ENCODE data around the gene SMIM23.
"Not testable (repeated sequence)": the region's sequence is repeated elsewhere in the genome, so short reads cannot be mapped to it uniquely, and the experiment has no call there.

The SMIM23 gene

GRCh38 chr5:171774418-171774817 lies 11.2 kb upstream of the SMIM23 start:
- no peak for DNase-seq

- DNase-seq = no peak
Observed at GRCh38 chr5:171776213-171776612, 9.4 kb upstream of the SMIM23 start.

- DNase-seq = peak; percentile 18
Observed at GRCh38 chr5:171776770-171777759, 8.6 kb upstream of the SMIM23 start.

- DNase-seq = not testable (repeated sequence)
Observed at GRCh38 chr5:171781744-171782143, 3.9 kb upstream of the SMIM23 start.

GRCh38 chr5:171782332-171782966 lies 3.2 kb upstream of the SMIM23 start:
- peak; percentile 45 for DNase-seq

- DNase-seq = no peak
Observed at GRCh38 chr5:171783051-171783450, 2.6 kb upstream of the SMIM23 start.

- DNase-seq = no peak
Observed at GRCh38 chr5:171789353-171789752, 3.7 kb downstream of the SMIM23 start.

- no peak for DNase-seq
Observed at GRCh38 chr5:171790408-171790807, 4.8 kb downstream of the SMIM23 start.

GRCh38 chr5:171794470-171794960 lies 8.9 kb downstream of the SMIM23 start:
- DNase-seq = no peak

- DNase-seq = no peak
Observed at GRCh38 chr5:171795381-171795780, 9.8 kb downstream of the SMIM23 start.

GRCh38 chr5:171796436-171796835 lies 10.8 kb downstream of the SMIM23 start:
- DNase-seq = no peak

- DNase-seq = no peak
Observed at GRCh38 chr5:171797543-171797942, 11.9 kb downstream of the SMIM23 start.

GRCh38 chr5:171798418-171798817 lies 12.8 kb downstream of the SMIM23 start:
- no peak for DNase-seq

GRCh38 chr5:171801839-171802238 lies 16.2 kb downstream of the SMIM23 start:
- no peak for DNase-seq

- DNase-seq = no peak
Observed at GRCh38 chr5:171805746-171806145, 20.1 kb downstream of the SMIM23 start.

- DNase-seq = peak; percentile 63
Observed at GRCh38 chr5:171806976-171807747, 21.5 kb downstream of the SMIM23 start.

GRCh38 chr5:171808453-171808852 lies 22.8 kb downstream of the SMIM23 start:
- no peak for DNase-seq

- DNase-seq = no peak
Observed at GRCh38 chr5:171808951-171809350, 23.3 kb downstream of the SMIM23 start.

- peak; percentile 91 for DNase-seq
Observed at GRCh38 chr5:171810227-171810626, 24.6 kb downstream of the SMIM23 start.

GRCh38 chr5:171813270-171813669 lies 27.7 kb downstream of the SMIM23 start:
- DNase-seq = no peak

GRCh38 chr5:171813813-171814490 lies 28.3 kb downstream of the SMIM23 start:
- no peak for DNase-seq

GRCh38 chr5:171816666-171817065 lies 31.0 kb downstream of the SMIM23 start:
- no peak for DNase-seq

GRCh38 chr5:171820561-171820960 lies 34.9 kb downstream of the SMIM23 start:
- DNase-seq = no peak
